TTC549 (cell line): Measurements from ENCODE around the gene ACTN2.
"Not testable (repeated sequence)": the region's sequence is repeated elsewhere in the genome, so short reads cannot be mapped to it uniquely, and the experiment has no call there.

Source experiments
- FAIRE-seq: peaks from 2 replicates; lab custom pipeline; 2012; peaks lifted over from hg19 to GRCh38; lab: Jason Lieb, UNC

The ACTN2 gene

DNA sequence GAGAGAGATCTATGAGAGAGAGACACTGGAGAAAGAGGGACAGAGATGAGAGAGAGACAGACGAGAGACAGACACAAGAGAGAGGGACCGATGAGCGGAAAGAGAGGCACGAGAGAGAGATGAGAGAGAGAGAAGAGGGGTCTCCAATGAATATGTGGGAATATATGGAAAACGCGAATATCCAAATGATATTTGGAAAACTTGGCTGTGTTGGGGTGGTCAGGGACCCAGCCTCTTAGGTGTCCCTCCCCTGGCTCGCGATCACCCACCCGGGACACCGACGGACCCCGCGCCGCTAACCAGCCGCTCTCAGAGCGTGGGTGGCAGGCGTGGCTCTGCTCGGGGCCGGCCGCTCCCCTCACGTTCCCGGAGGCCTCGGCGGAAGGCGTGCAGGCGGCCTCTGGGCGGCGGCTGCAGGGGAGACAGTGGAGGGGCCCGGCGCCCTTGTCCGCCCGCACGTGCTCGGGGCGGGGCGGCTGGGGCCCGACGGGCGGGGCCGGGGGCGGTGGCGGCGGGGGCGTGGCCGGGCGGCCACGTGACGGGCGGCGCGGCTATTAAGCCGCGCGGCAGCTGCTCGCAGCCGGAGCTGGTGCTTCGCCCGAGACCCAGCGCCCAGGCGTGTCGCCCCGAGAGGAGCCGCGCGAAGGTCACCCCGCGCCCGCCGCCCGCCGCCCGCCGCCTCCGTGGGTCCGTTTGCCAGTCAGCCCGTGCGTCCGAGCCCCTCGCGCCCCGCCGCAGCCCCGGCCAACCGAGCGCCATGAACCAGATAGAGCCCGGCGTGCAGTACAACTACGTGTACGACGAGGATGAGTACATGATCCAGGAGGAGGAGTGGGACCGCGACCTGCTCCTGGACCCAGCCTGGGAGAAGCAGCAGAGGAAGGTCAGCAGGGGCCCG, at the start of gene ACTN2:
ACTN2 (plus strand) TSS at position 583 of the 898 bp plus-strand sequence; CDS start at position 758, 175 bp downstream.
- FAIRE-seq: no peak

DNA sequence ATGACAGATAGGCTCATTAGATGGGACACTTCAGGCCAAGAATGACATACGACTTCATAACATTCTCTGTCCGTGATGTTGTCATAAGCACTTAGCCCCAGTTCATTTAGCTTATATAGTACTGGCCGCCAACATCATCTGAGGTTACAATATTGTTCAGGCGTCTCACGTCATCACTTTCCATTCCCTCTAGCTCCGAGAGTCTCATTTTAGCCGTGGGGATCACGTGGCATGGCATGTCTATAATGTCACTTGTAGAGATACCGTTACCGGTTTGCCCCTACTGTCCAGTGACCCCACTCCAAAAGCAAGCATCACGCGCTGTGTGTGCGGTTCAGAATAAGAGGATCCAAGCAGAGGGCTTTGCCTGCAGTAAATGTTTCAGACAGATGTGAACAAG, 47.4 kb upstream of the ACTN2 start:
- no peak for FAIRE-seq

- no peak for FAIRE-seq
Measured at GRCh38 chr1:236639686-236640085, 46.6 kb upstream of the ACTN2 start.

GRCh38 chr1:236642763-236643162, 43.5 kb upstream of the ACTN2 start:
- no peak for FAIRE-seq

DNA sequence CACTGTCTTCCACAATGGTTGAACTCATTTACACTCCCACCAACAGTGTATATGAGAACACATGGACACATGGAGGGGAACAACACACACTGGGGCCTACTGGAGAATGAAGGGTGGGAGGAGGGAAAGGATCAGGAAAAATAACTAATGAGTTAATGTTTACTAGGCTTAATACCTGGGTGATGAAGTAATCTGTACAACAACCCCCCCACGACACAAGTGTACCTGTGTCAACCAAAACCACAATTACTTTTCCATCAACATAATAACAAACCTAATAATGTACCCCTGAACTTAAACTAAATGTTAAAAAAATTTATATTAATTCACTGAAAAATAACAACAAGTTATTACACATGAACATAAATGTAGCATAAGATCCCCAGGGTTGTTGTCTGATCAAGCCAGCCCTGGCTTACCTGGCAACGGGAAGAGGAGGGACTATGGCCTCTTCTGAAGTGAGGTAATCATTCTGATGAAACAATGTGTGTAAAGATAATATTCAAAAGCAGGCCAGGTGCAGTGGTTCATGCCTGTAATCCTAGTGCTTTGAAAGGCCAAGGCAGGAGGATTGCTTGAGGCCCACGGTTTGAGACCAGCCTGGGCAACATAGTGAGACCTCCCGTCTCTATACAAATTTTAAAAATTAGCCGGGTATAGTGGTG, 41.2 kb upstream of the ACTN2 start:
- FAIRE-seq: no peak

DNA sequence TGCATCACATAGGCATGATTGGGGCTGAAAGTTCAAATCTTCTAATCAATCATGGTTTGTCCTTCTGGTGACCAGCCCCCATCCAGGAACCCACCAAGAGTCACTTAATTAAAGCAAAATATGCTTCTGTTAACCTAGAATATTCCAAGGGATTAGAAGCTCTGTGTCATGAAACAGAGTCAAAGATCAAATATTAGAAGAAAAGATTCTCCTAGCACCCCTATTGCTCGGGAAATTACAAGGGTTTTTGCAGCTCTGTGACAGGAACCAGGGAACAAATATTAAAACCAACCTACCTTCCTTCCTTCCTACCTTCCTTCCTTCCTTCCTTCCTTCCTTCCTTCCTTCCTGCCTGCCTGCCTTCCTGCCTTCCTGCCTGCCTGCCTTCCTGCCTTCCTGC, 31.8 kb upstream of the ACTN2 start:
- no peak for FAIRE-seq

DNA sequence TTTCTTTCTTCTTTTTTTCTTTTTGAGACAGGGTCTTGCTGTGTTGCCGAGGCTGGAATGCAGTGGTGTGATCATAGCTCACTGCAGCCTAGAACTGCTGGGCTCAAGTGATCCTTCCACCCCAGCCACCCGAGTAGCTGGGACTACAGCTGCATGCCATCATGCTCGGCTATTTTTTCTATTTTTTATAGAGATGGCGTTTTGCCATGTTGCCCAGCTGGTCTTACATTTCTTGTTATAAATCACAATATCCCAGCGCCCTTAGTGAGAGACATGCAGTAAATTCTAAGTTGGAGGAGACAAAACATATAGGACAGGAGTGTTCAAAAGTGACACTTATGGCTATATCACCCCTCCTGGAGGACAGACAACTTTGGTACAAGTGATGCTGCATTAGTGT, 31.3 kb upstream of the ACTN2 start:
- FAIRE-seq: no peak

- no peak for FAIRE-seq
Measured at GRCh38 chr1:236657398-236657797, 28.9 kb upstream of the ACTN2 start.

DNA sequence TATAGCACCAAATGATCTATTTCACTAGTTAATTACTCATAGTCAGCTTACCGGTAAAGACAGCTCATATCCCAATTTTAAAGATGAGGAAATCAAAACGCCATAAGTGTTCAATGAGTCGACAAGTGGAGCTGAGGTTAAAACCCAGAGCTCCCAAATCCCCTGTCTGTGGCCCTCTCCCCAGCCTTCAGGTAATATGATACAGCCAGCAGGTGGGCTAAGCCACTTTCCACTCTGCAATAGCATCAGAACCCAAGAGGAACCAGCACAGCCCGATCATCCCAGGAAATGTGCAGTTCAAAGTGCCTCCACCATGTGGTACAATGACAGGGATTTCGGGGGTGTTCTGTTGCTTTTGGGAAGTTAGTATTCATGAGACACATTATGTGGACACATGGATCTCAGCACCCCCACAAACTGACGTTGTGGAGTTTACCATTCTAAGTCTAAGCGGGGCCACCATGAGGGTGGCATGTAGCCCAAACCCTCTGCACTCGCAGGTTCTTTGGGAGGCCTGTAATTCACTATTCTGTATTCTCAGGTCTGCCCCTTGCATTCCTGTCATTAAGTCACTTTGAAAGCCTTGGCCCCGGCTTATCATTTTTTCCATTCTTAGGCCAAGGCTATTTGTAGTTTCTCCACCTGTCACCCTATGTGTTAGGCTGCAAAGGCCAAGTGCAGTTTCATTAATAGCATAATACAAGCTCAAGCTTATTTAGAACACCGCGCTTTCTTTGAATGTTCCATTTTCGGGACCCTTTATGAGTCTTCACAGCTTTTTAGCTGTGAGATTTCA, 26.3 kb upstream of the ACTN2 start:
- FAIRE-seq: no peak

- no peak for FAIRE-seq
Measured at GRCh38 chr1:236663934-236664333, 22.4 kb upstream of the ACTN2 start.

GRCh38 chr1:236668909-236669308, 17.4 kb upstream of the ACTN2 start:
- not testable (repeated sequence) for FAIRE-seq

- FAIRE-seq: no peak
Measured at GRCh38 chr1:236670060-236670459, 16.2 kb upstream of the ACTN2 start.

- FAIRE-seq: no peak
Measured at GRCh38 chr1:236673289-236673919, 12.9 kb upstream of the ACTN2 start.

DNA sequence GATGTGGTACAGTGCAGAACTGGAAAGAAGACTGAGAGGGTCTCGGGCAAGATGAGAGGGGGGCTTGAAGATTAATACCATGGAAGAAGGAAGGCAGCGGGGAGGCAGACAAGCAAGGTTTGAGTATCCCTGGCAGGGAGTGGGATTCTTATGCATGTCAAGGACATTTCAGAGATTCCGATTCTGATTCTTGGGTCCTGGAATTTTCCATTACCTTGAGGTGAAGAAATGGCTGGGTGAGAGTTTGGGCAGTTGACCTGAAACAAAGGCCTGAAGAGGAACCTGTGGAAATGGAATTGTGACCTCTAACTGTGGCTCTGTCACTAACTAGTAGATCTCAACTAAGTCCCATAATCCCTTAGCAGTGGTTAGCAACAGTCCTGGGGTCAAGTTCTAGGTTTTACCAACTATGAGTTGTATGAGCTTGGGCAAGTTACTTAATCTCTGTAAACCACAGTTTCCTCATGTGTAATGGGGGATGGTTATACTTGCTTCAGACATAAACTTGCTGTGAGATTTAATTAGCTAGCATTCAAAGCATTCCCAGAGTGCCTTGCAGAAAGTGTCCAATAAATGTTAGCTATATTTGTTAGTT, 8.6 kb upstream of the ACTN2 start:
- no peak for FAIRE-seq

DNA sequence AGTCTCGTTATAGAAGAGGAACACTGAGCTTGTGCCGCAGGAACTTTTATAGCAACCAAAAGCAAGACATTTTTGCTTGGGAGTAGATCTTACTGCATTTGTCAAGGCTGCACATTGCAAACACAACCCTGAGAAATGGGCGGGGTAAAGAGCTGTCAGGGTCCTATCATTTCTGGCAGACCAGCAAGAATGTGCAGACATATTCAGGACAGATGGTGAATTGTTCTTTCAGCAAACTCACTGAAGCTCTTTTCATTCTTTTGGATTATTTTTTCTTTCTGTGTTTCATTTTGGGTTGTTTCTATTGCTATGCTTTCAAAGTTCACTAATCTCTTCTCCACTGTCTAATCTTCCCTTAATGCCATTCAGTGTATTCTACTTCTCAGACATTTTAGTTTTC, 5.1 kb upstream of the ACTN2 start:
- FAIRE-seq: no peak

DNA sequence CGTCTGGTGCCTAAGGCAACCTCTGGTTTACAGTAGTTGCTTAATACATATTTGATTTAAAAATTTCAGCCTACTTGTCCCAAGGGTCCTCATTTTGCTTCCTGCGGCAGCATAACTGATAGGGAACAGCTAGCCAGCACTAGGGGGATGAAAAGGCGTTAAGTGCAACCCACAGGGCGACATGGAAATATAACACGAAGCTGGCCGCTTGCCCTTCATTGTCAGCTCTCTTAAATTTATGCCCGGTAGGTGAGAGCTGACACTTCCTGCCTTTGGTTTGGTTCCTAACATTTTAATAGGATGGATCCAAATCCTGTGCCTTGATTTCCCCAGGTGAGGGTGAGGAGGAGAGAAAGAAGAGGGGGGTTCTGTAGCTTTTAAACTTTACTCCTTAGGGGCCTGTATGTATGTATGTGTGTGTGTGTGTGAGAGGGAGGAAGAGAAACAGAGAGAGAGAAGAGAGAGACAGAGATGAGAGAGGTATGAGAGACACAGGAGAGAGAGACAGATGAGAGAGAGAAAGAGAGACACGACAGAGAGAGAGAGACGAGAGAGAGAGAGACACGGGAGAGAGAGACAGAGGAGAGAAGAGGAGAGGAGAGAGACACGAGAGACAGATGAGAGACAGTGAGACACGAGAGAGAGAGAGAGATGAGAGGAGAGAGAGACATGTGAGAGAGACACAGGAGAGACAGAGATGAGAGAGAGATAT, 938 bp upstream of the ACTN2 start:
- no peak for FAIRE-seq

DNA sequence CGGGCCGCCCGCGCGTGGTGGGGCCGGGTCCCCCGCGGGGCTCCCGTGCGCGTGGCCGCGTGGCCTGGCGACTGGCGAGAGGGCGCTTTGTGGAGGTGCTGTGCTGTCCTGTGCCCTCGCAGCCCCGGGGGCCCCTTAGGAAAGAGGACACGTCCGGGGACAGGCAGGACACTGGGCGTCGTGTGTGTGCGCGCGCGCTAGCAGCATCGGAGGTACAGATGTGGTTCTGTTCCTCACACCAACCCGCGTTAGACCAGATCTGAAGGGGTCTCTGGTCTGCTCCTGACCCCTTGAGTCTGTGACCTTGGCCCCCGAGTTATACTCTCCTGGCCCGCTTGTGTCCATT, 489 bp downstream of the ACTN2 start:
- FAIRE-seq: no peak

GRCh38 chr1:236687273-236687672, 974 bp downstream of the ACTN2 start:
- FAIRE-seq: no peak

GRCh38 chr1:236688705-236689104, 2.4 kb downstream of the ACTN2 start:
- FAIRE-seq: no peak

DNA sequence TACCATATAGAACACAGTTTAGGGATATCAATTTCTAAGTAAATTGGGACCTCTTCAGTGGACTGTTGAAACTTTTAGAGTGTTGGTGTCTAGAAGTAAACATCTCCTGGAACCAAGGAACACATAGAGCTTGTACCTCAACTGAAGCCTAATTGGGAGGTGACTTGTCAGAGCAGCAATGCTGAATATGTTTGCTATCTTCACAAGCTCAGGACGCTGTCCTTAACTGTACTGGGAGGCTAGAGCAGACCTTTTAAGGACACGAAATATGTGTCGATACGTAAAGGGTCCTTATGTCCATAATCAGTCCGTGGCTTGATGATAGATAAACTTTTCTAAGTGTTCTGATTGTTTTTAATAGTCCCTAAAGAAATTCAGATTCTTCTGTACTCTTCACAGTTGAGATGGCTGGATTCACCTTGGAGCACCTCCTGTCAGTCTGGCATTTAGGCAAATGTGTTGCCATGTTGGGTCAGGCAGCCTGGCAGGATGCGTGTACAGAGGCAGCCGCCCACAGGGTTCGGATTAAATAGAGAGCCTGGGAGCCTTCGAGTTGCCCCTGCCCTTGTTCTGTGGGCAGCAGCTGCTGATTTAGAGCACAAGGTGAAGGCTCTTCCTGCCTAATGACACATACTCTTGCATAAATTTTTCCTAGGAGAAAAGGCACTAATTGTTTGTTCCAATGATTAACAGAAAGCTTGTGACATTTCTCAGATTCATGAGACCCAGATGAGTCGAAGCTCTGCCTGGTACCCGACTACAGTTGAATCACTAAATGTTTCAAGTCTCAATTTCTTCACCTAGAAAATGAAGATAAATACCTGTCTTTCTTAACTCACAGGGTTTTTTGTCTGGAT, 3.6 kb downstream of the ACTN2 start:
- FAIRE-seq: peak; percentile 71
